Activated CD4-positive, alpha-beta T cell treated with anti-CD3 and anti-CD28 coated beads, Interleukin-2, amount 50 U/mL, for 4 hours (primary cell): ENCODE data around the gene KLHL3.

Experiments
- DNase-seq, 2 experiments: peaks; one replicate each; pipeline ENCODE4 v3.0.0-alpha.2; 2020

The KLHL3 gene

DNA sequence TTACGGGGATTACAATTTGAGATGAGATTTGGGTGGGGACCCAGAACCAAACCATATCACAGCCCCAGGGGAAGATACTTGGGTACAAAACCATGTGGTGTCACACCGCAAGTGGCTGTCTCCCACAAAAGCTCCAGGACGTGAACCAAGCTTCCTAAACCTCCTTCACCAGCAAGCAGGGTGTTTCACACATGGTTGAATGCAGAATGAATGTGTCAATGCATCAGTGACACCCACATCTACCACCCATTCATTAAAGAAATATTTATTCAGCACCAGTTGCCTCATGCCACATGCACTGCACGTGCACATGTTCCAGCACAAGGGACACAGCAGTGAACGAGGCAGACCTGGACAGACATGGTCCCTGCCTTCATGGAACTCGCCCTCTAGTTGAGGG, 165.8 kb downstream of the KLHL3 start:
- DNase-seq = no peak
